ENCODE results near the gene HBA2. TPM values are rescaled to one million over a fixed set of nuclear protein-coding genes. Genes with fewer than 3 reads are reported as not detected.

The HBA2 gene
- total and polyA plus RNA-seq, 2 experiments from 2014 or later = 1.9 to 7.8 TPM

DNA sequence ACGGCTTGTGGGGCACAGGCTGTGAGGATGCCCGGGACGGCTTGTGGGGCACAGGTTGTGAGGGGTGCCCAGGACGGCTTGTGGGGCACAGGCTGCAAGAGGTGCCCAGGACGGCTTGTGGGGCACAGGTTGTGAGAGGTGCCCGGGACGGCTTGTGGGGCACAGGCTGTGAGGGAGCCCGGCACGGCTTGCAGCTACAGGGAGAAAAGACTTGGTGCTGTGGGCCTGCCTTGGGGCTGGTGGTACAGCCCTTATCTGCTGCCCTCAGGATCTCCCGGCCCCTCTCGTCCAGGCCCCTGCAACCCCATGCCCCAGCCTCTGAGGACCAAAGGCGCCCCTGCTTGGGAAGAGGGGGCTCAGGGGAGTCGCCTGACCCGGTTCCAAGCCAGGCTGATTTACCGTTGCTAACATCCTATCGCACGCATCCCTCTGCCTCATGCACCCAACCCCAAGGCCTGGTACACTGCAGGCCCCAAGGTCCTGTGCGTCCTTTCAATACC lies 11.9 kb upstream of the HBA2 start:
- H3K36me3 Mint-ChIP-seq (ENCODE audit: low read depth) = no peaks in the 10 kb centered on the region
- TF ChIP-seq, protein P1, sequence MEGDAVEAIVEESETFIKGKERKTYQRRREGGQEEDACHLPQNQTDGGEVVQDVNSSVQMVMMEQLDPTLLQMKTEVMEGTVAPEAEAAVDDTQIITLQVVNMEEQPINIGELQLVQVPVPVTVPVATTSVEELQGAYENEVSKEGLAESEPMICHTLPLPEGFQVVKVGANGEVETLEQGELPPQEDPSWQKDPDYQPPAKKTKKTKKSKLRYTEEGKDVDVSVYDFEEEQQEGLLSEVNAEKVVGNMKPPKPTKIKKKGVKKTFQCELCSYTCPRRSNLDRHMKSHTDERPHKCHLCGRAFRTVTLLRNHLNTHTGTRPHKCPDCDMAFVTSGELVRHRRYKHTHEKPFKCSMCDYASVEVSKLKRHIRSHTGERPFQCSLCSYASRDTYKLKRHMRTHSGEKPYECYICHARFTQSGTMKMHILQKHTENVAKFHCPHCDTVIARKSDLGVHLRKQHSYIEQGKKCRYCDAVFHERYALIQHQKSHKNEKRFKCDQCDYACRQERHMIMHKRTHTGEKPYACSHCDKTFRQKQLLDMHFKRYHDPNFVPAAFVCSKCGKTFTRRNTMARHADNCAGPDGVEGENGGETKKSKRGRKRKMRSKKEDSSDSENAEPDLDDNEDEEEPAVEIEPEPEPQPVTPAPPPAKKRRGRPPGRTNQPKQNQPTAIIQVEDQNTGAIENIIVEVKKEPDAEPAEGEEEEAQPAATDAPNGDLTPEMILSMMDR (conservative IDR thresholded peaks at IDR 0.05; ENCODE audit: low read depth in 2 of 2) = no peak
- TF ChIP-seq CREB1 (CRISPR knock-in tag; IDR thresholded peaks at IDR 0.05; ENCODE audit: low read depth) (no peak), EZH2 (IDR thresholded peaks at IDR 0.05; ENCODE audit: low read depth, unreplicated experiment) (no peak), JUNB (IDR thresholded peaks at IDR 0.05; ENCODE audit: unreplicated experiment) (no peak), EZH2phosphoT487 (IDR thresholded peaks at IDR 0.05; ENCODE audit: unreplicated experiment) (no peak), ETS1 (IDR thresholded peaks at IDR 0.05) (no peak), POLR2AphosphoS5 (IDR thresholded peaks at IDR 0.05; ENCODE audit: low read depth) (no peak), ZNF331 (CRISPR knock-in tag; IDR thresholded peaks at IDR 0.05; ENCODE audit: low read depth) (no peak), ZNF462 (CRISPR knock-in tag; IDR thresholded peaks at IDR 0.05) (no peak), ZNF114 (CRISPR knock-in tag; IDR thresholded peaks at IDR 0.05) (no peak)
- no peak overlapping the region for H3K27ac Mint-ChIP-seq
- Histone ChIP-seq H3K36me3 (ENCODE audit: insufficient read depth) (no peaks in the 10 kb centered on the region), H2AFZ (no peak overlapping the region), H3K9me2 (ENCODE audit: insufficient read depth) (no peaks in the 10 kb centered on the region), H3K4me2 (no peak overlapping the region), H3K27ac (ENCODE audit: low read depth) (no peak overlapping the region), H4K20me1 (replicated peaks; ENCODE audit: insufficient read depth) (no peaks in the 10 kb centered on the region; the same call in 1 of the 2 replicates), H3F3A (replicated peaks; ENCODE audit: low read depth) (peaks cover 2% of the 10 kb centered on the region; the same call in 1 of the 2 replicates), H3K4me1 (ENCODE audit: insufficient read depth) (peaks cover 4% of the 10 kb centered on the region; the same call in 1 of the 2 replicates), H3K27me3 (ENCODE audit: insufficient read depth) (peaks cover 60% of the 10 kb centered on the region), H3K4me3 (no peak overlapping the region), H3K79me2 (replicated peaks; ENCODE audit: insufficient read depth) (no peaks in the 10 kb centered on the region)
- no peak for ATAC-seq
- H3K9me3 Mint-ChIP-seq = no peaks in the 10 kb centered on the region
- no peaks in the 10 kb centered on the region; the same call in 2 of the 3 replicates for H3K4me1 Mint-ChIP-seq
- H3K27me3 Mint-ChIP-seq (ENCODE audit: insufficient read depth, low read depth, poor library complexity) = peaks cover 26% of the 10 kb centered on the region
- H3K4me3 Mint-ChIP-seq = no peak overlapping the region
- DNase-seq (ENCODE audit: low spot score) = no peak
